ENCODE measurements around the gene TSPAN8.

The TSPAN8 gene

GRCh38 chr12:71159264-71159663, 1.5 kb upstream of the TSPAN8 start:
- TF ChIP-seq REST (IDR thresholded peaks at IDR 0.05; ENCODE audit: insufficient read depth in 1 of 2, low read depth in 2 of 2, low read length in 2 of 2) (no peak), TAF1 (IDR thresholded peaks at IDR 0.05; ENCODE audit: borderline replicate concordance, insufficient read depth, low read length) (no peak), POLR2AphosphoS5 (IDR thresholded peaks at IDR 0.05; ENCODE audit: low read depth, low read length) (no peak), SIN3A (IDR thresholded peaks at IDR 0.05; ENCODE audit: borderline replicate concordance, insufficient read depth, low read length) (no peak), FOXP2 (optimal IDR thresholded peaks at IDR 0.05; ENCODE audit: borderline replicate concordance, extremely low read depth, extremely low read length, insufficient read depth) (no peak)

- TF ChIP-seq TAF1 (IDR thresholded peaks at IDR 0.05; ENCODE audit: borderline replicate concordance, insufficient read depth, low read length) (no peak), FOXP2 (optimal IDR thresholded peaks at IDR 0.05; ENCODE audit: borderline replicate concordance, extremely low read depth, extremely low read length, insufficient read depth) (no peak), POLR2AphosphoS5 (IDR thresholded peaks at IDR 0.05; ENCODE audit: low read depth, low read length) (no peak), SIN3A (IDR thresholded peaks at IDR 0.05; ENCODE audit: borderline replicate concordance, insufficient read depth, low read length) (no peak), REST (IDR thresholded peaks at IDR 0.05; ENCODE audit: insufficient read depth in 1 of 2, low read depth in 2 of 2, low read length in 2 of 2) (no peak)
These were observed 623 bp upstream of the TSPAN8 start for GRCh38 chr12:71158361-71158882.

- TF ChIP-seq REST (IDR thresholded peaks at IDR 0.05; ENCODE audit: insufficient read depth in 1 of 2, low read depth in 2 of 2, low read length in 2 of 2) = no peak
- TF ChIP-seq FOXP2 (optimal IDR thresholded peaks at IDR 0.05; ENCODE audit: borderline replicate concordance, extremely low read depth, extremely low read length, insufficient read depth) = no peak
- TF ChIP-seq TAF1 (IDR thresholded peaks at IDR 0.05; ENCODE audit: borderline replicate concordance, insufficient read depth, low read length) = no peak
- no peak for TF ChIP-seq SIN3A (IDR thresholded peaks at IDR 0.05; ENCODE audit: borderline replicate concordance, insufficient read depth, low read length)
- no peak for TF ChIP-seq POLR2AphosphoS5 (IDR thresholded peaks at IDR 0.05; ENCODE audit: low read depth, low read length)
These were observed 2.6 kb downstream of the TSPAN8 start for GRCh38 chr12:71155225-71155624.

GRCh38 chr12:71152851-71153250, 4.9 kb downstream of the TSPAN8 start:
- TF ChIP-seq TAF1 (IDR thresholded peaks at IDR 0.05; ENCODE audit: borderline replicate concordance, insufficient read depth, low read length) = no peak
- no peak for TF ChIP-seq POLR2AphosphoS5 (IDR thresholded peaks at IDR 0.05; ENCODE audit: low read depth, low read length)
- TF ChIP-seq FOXP2 (optimal IDR thresholded peaks at IDR 0.05; ENCODE audit: borderline replicate concordance, extremely low read depth, extremely low read length, insufficient read depth) = no peak
- TF ChIP-seq REST (IDR thresholded peaks at IDR 0.05; ENCODE audit: insufficient read depth in 1 of 2, low read depth in 2 of 2, low read length in 2 of 2) = no peak
- TF ChIP-seq SIN3A (IDR thresholded peaks at IDR 0.05; ENCODE audit: borderline replicate concordance, insufficient read depth, low read length) = no peak

GRCh38 chr12:71144682-71145081, 13.1 kb downstream of the TSPAN8 start:
- TF ChIP-seq TAF1 (IDR thresholded peaks at IDR 0.05; ENCODE audit: borderline replicate concordance, insufficient read depth, low read length) (no peak), FOXP2 (optimal IDR thresholded peaks at IDR 0.05; ENCODE audit: borderline replicate concordance, extremely low read depth, extremely low read length, insufficient read depth) (no peak), REST (IDR thresholded peaks at IDR 0.05; ENCODE audit: insufficient read depth in 1 of 2, low read depth in 2 of 2, low read length in 2 of 2) (no peak), POLR2AphosphoS5 (IDR thresholded peaks at IDR 0.05; ENCODE audit: low read depth, low read length) (no peak), SIN3A (IDR thresholded peaks at IDR 0.05; ENCODE audit: borderline replicate concordance, insufficient read depth, low read length) (no peak)
